HCT116 (cell line): ENCODE results near the gene C4orf36. TPM values are rescaled to one million over a fixed set of nuclear protein-coding genes. Genes with fewer than 3 reads are reported as not detected.

Experiments used
- ATAC-seq: fragments of 200-7000 bp; cut with Tn5 transposase; 2 replicates; pipeline ENCODE4 v1.9.1; 2020; ENCODE audit warnings: mild to moderate bottlenecking, moderate library complexity
- BruUV-seq: library from RNA; stranded (reverse); fragments of 400-500 nt; replicated peaks from 2 replicates; lab custom pipeline; 2021; lab: Mats Ljungman, UMichigan
- CTCF ChIA-PET: fragments of 300-600 bp; sonication (Branson Sonifier 250); formaldehyde crosslinking; loops from one replicate; lab custom pipeline; 2021; ENCODE audit warnings: antibody characterized with exemption; lab: Charles Lee
- POLR2A ChIA-PET: fragments of 300-600, 350-600 bp; sonication (Branson Sonifier 250); formaldehyde crosslinking; loops from one replicate; lab custom pipeline; 2021; ENCODE audit warnings: antibody characterized with exemption; lab: Charles Lee
- RAD21 ChIA-PET, 2 experiments: fragments of 300-600 bp; sonication (Branson Sonifier 250); formaldehyde crosslinking; loops; one replicate each; lab custom pipeline; 2023; ENCODE audit warnings: low total read pairs in 2 of 2; ENCODE audit not compliant: uncharacterized antibody in 2 of 2, unreplicated experiment in 2 of 2, low non-redundant PET in 1 of 2; lab: Charles Lee
- DNase-seq: peaks from one replicate; pipeline ENCODE4 v3.0.0-alpha.2; 2010; ENCODE audit warnings: low read depth, low spot score
- H2AFZ ChIP-seq: fragments of 200-600 bp; shearing (Covaris generic), sonication (generic); 2 replicates; pipeline ENCODE4 v1.6.1; 2017; ENCODE audit warnings: low read depth, mixed run types, mixed read lengths, antibody characterized with exemption, low read length; ENCODE audit not compliant: poor library complexity, severe bottlenecking
- H3K27ac ChIP-seq: 2 replicates; pipeline ENCODE4 v1.5.1; 2012; ENCODE audit warnings: low read depth, low read length
- H3K27me3 ChIP-seq: fragments of 200-600 bp; sonication (generic); 2 replicates; pipeline ENCODE4 v1.6.1; 2016; ENCODE audit warnings: mixed run types, low read length, mixed read lengths; ENCODE audit not compliant: insufficient read depth
- H3K36me3 ChIP-seq, 2 experiments: fragments of 200-500 bp in 1 of 2; fragments of 200-600 bp in 1 of 2; sonication (Bioruptor generic) in 1 of 2; sonication (generic) in 1 of 2; 2 replicates each; pipeline versions ENCODE4 v1.5.1 to v1.6.1; 2014 to 2016; ENCODE audit warnings: low read length in 2 of 2, inconsistent platforms in 1 of 2, mixed read lengths in 1 of 2, mixed run types in 1 of 2; ENCODE audit not compliant: insufficient read depth in 2 of 2, control insufficient read depth in 1 of 2
- H3K4me1 ChIP-seq, 2 experiments: fragments of 200-600 bp in 1 of 2; sonication (generic) in 1 of 2; 2 replicates each; pipeline versions ENCODE4 v1.5.1 to v1.6.1; 2012 to 2017; ENCODE audit warnings: low read length in 2 of 2, inconsistent platforms in 1 of 2, mild to moderate bottlenecking in 1 of 2, mixed read lengths in 1 of 2, mixed run types in 1 of 2, moderate library complexity in 1 of 2; ENCODE audit not compliant: insufficient read depth in 2 of 2, control insufficient read depth in 1 of 2
- H3K4me2 ChIP-seq: fragments of 200-600 bp; sonication (generic); 2 replicates; pipeline ENCODE4 v1.6.1; 2017; ENCODE audit warnings: mixed run types, low read length, mixed read lengths
- H3K4me3 ChIP-seq, 2 experiments: fragments of 200-600 bp in 1 of 2; sonication (generic) in 1 of 2; replicated peaks in 1 of 2; 2 replicates each; pipeline ENCODE4 v1.5.1; 2011 to 2016; ENCODE audit warnings: low read length in 2 of 2, control low read depth in 1 of 2, low read depth in 1 of 2, mild to moderate bottlenecking in 1 of 2, mixed read lengths in 1 of 2, mixed run types in 1 of 2
- H3K79me2 ChIP-seq: fragments of 200-600 bp; sonication (generic); 2 replicates; pipeline ENCODE4 v1.6.1; 2017; ENCODE audit warnings: mild to moderate bottlenecking, mixed run types, low read length, moderate library complexity, mixed read lengths; ENCODE audit not compliant: insufficient read depth
- H3K9ac ChIP-seq: fragments of 200-600 bp; sonication (generic); 2 replicates; pipeline ENCODE4 v1.6.1; 2016; ENCODE audit warnings: low read length, mixed read lengths
- H3K9me2 ChIP-seq: fragments of 200-600 bp; sonication (generic), shearing (Covaris generic); 2 replicates; pipeline ENCODE4 v1.6.1; 2017; ENCODE audit warnings: mixed run types, mild to moderate bottlenecking, moderate library complexity; ENCODE audit not compliant: insufficient read depth
- H3K9me3 ChIP-seq, 2 experiments: fragments of 200-500 bp in 1 of 2; fragments of 200-600 bp in 1 of 2; sonication (Bioruptor generic) in 1 of 2; sonication (generic) in 1 of 2; 2 replicates each; pipeline ENCODE4 v1.6.1; 2014 to 2017; ENCODE audit warnings: low read length in 2 of 2, mixed read lengths in 2 of 2, inconsistent platforms in 1 of 2, low read depth in 1 of 2, mild to moderate bottlenecking in 1 of 2, mixed run types in 1 of 2, moderate library complexity in 1 of 2; ENCODE audit not compliant: control insufficient read depth in 1 of 2, insufficient read depth in 1 of 2
- H4K20me1 ChIP-seq: fragments of 200-600 bp; sonication (generic), shearing (Covaris generic); 2 replicates; pipeline ENCODE4 v1.6.1; 2017; ENCODE audit warnings: mixed run types, mild to moderate bottlenecking, moderate library complexity; ENCODE audit not compliant: insufficient read depth
- CBX3 ChIP-seq: IDR thresholded peaks from 2 replicates; pipeline ENCODE4 v1.6.1; 2012; ENCODE audit warnings: low read depth
- EZH2phosphoT487 ChIP-seq: fragments of 200-600 bp; IDR thresholded peaks from 2 replicates; pipeline ENCODE4 v1.6.1; 2018; ENCODE audit warnings: antibody characterized with exemption, borderline replicate concordance
- FOSL1 ChIP-seq: IDR thresholded peaks from 2 replicates; pipeline ENCODE4 v1.6.1; 2012; ENCODE audit warnings: low read depth
- JUND ChIP-seq: IDR thresholded peaks from 2 replicates; pipeline ENCODE4 v1.6.1; 2012
- POLR2A ChIP-seq: IDR thresholded peaks from 2 replicates; pipeline ENCODE4 v1.7.0; 2011; ENCODE audit warnings: borderline replicate concordance; ENCODE audit not compliant: insufficient read depth, insufficient read length; ENCODE audit errors: extremely low read depth
- SP1 ChIP-seq: IDR thresholded peaks from 2 replicates; pipeline ENCODE4 v1.6.1; 2012; ENCODE audit warnings: low read depth
- SRF ChIP-seq: IDR thresholded peaks from 2 replicates; pipeline ENCODE4 v1.6.1; 2012; ENCODE audit warnings: low read depth
- TCF7L2 ChIP-seq: IDR thresholded peaks from 2 replicates; pipeline ENCODE4 v1.7.0; 2011; ENCODE audit warnings: borderline replicate concordance, inconsistent platforms; ENCODE audit not compliant: insufficient read depth, insufficient read length; ENCODE audit errors: extremely low read depth
- intact Hi-C: fragments of 100-400 bp; cut with micrococcal nuclease; formaldehyde crosslinking; loops from 2 replicates; pipeline ENCODE4 v1.10.0; 2022
- total RNA-seq: library from RNA; stranded (reverse); gene quantifications from one replicate; pipeline ENCODE4 v1.2.1, GENCODE V29; 2021; ENCODE audit not compliant: unreplicated experiment
- TF ChIP-seq, protein P1 (sequence below), 3 experiments: fragments of 200-600 bp in 1 of 3; sonication (generic) in 1 of 3; IDR thresholded peaks in 2 of 3; conservative IDR thresholded peaks in 1 of 3; 2 replicates each; pipeline ENCODE4 v1.5.1; 2012 to 2017; ENCODE audit warnings: low read depth in 2 of 3, low read length in 2 of 3, antibody characterized with exemption in 1 of 3, borderline replicate concordance in 1 of 3, control low read depth in 1 of 3, mild to moderate bottlenecking in 1 of 3, mixed read lengths in 1 of 3, mixed run types in 1 of 3, moderate library complexity in 1 of 3; ENCODE audit not compliant: insufficient read depth in 1 of 3
- TF ChIP-seq, protein P2 (sequence below): IDR thresholded peaks from 2 replicates; pipeline ENCODE4 v1.6.1; 2012

C4orf36 gene
- total RNA-seq, 1 experiment from 2014 or later, result 1.8 TPM

DNA sequence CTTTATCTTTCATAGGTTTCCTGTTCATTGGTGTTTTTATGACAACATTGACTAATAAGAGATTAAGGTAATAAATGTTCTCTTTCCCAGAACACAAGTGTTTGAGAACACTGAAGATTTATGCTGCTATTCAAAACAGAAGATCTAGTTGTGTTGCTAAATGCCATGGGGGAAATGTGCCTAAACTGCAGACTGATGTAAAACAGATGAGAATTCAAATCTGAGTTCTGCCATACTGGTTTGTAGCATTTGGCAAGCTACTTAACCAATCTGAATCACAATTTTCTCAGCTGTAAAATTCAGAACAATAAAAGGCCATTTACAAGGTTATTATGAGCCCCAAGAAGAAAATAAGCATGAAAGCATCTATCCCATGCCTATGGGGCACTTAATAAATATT lies 45.3 kb downstream of the C4orf36 start (continued):
- TF ChIP-seq SRF (no peak), FOSL1 (no peak)

DNA sequence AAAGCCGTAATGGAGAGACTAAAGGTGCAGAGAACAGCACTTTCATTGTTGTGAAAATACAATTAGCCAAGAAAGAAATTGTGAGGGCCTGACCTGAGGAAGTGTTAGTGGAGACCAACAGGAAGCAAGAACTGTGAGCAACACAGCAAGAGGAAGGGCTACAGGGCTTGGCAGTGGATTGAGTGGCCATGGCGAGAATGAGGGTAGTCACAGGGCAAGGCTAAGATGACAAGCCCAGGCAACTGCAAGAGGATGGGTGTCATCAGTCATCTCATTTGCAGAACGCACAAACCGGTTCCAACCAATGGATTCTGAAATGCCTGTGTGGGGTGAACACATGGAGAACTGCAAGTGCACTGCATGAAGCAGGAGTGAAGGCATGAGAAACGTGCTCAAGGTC lies 46.6 kb downstream of the C4orf36 start:
- H3K9ac ChIP-seq, result no peak overlapping the region
- no peaks in the 10 kb centered on the region for H3K9me2 ChIP-seq
- no peak overlapping the region for H3K4me2 ChIP-seq
- intact Hi-C loops, result no loop called here
- no peaks in the 10 kb centered on the region for H3K36me3 ChIP-seq
- ChIA-PET CTCF (no interaction called here), RAD21 (no interaction called here), POLR2A (no interaction called here)
- H3K4me3 ChIP-seq, result no peak overlapping the region
- H3K9me3 ChIP-seq, result no peaks in the 10 kb centered on the region
- H4K20me1 ChIP-seq, result no peaks in the 10 kb centered on the region
- BruUV-seq, result no TSS peak
- ATAC-seq (no peak), DNase-seq (no peak)
- H3K4me1 ChIP-seq, result no peaks in the 10 kb centered on the region
- no peak overlapping the region for H3K27ac ChIP-seq
- H3K79me2 ChIP-seq, result no peaks in the 10 kb centered on the region
- TF ChIP-seq JUND, result no peak
- no peak for TF ChIP-seq POLR2A
- no peak for TF ChIP-seq EZH2phosphoT487
- TF ChIP-seq, protein P1, sequence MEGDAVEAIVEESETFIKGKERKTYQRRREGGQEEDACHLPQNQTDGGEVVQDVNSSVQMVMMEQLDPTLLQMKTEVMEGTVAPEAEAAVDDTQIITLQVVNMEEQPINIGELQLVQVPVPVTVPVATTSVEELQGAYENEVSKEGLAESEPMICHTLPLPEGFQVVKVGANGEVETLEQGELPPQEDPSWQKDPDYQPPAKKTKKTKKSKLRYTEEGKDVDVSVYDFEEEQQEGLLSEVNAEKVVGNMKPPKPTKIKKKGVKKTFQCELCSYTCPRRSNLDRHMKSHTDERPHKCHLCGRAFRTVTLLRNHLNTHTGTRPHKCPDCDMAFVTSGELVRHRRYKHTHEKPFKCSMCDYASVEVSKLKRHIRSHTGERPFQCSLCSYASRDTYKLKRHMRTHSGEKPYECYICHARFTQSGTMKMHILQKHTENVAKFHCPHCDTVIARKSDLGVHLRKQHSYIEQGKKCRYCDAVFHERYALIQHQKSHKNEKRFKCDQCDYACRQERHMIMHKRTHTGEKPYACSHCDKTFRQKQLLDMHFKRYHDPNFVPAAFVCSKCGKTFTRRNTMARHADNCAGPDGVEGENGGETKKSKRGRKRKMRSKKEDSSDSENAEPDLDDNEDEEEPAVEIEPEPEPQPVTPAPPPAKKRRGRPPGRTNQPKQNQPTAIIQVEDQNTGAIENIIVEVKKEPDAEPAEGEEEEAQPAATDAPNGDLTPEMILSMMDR (IDR thresholded peaks at IDR 0.05 in 2 of 3, conservative IDR thresholded peaks at IDR 0.05 in 1 of 3; ENCODE audit: borderline replicate concordance in 1 of 3, insufficient read depth in 1 of 3, low read depth in 2 of 3, low read length in 2 of 3), result no peak
- no peak for TF ChIP-seq TCF7L2
- TF ChIP-seq, protein P2, sequence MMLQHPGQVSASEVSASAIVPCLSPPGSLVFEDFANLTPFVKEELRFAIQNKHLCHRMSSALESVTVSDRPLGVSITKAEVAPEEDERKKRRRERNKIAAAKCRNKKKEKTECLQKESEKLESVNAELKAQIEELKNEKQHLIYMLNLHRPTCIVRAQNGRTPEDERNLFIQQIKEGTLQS, result no peak
- no peak for TF ChIP-seq CBX3
- no peak for TF ChIP-seq SP1
- no peaks in the 10 kb centered on the region for H3K27me3 ChIP-seq
- no peak overlapping the region for H2AFZ ChIP-seq
